NB4 (cell line): ENCODE data around the gene DPP10.

Source experiments
- DNase-seq: peaks from one replicate; pipeline ENCODE4 v3.0.0; 2010; ENCODE audit warnings: low read depth
- H3K4me3 ChIP-seq: one replicate; pipeline ENCODE4 v1.5.1; 2011; ENCODE audit warnings: mild to moderate bottlenecking, low read depth, low read length, moderate library complexity
- CTCF ChIP-seq: IDR thresholded peaks from one replicate; pipeline ENCODE4 v1.5.1; 2012; ENCODE audit warnings: low read depth, low read length
- MAX ChIP-seq: IDR thresholded peaks from 2 replicates; pipeline ENCODE4 v1.6.1; 2011; ENCODE audit warnings: low read depth, low read length
- MYC ChIP-seq: IDR thresholded peaks from 2 replicates; pipeline ENCODE4 v1.6.1; 2011; ENCODE audit warnings: low read depth, low read length
- POLR2A ChIP-seq: IDR thresholded peaks from 2 replicates; pipeline ENCODE4 v1.6.1; 2011; ENCODE audit warnings: mild to moderate bottlenecking; ENCODE audit not compliant: insufficient read length; ENCODE audit errors: extremely low read depth

Gene DPP10

GRCh38 chr2:114424699-114425098, 17.7 kb upstream of the DPP10 start:
- DNase-seq: no peak
- TF ChIP-seq POLR2A: no peak
- TF ChIP-seq MAX: no peak
- TF ChIP-seq CTCF: no peak
- TF ChIP-seq MYC: no peak
- H3K4me3 ChIP-seq: no peak overlapping the region

GRCh38 chr2:114426756-114427155, 15.7 kb upstream of the DPP10 start:
- DNase-seq: no peak
- H3K4me3 ChIP-seq: no peak overlapping the region
- TF ChIP-seq POLR2A (no peak), CTCF (no peak), MAX (no peak)

GRCh38 chr2:114436329-114436728, 6.1 kb upstream of the DPP10 start:
- no peak overlapping the region for H3K4me3 ChIP-seq
- TF ChIP-seq POLR2A: no peak
- TF ChIP-seq MYC: no peak
- TF ChIP-seq CTCF: no peak
- no peak for DNase-seq

- TF ChIP-seq MAX (no peak), POLR2A (no peak), MYC (no peak), CTCF (no peak)
- no peak for DNase-seq
- H3K4me3 ChIP-seq: no peak overlapping the region
Observed at GRCh38 chr2:114446571-114446970, 4.1 kb downstream of the DPP10 start.

GRCh38 chr2:114450639-114451038, 8.2 kb downstream of the DPP10 start:
- no peak for TF ChIP-seq MYC
- no peak for TF ChIP-seq CTCF
- no peak for TF ChIP-seq MAX
- DNase-seq: no peak
- H3K4me3 ChIP-seq: no peak overlapping the region

- no peak overlapping the region for H3K4me3 ChIP-seq
- no peak for TF ChIP-seq CTCF
- TF ChIP-seq MYC: no peak
- TF ChIP-seq POLR2A: no peak
- TF ChIP-seq MAX: no peak
- no peak for DNase-seq
Observed at GRCh38 chr2:114456566-114456965, 14.1 kb downstream of the DPP10 start.
